NOMO-1 treated with dmso at 0.1 percent for 144 hours (cell line): Measurements from ENCODE around the gene CAMK4.
"Not testable (repeated sequence)": the region's sequence is repeated elsewhere in the genome, so short reads cannot be mapped to it uniquely, and the experiment has no call there.

Experiments
- DNase-seq: peaks from one replicate; lab custom pipeline; 2025; ENCODE audit not compliant: unreplicated experiment; lab: John Stamatoyannopoulos, UW

Gene CAMK4

DNA sequence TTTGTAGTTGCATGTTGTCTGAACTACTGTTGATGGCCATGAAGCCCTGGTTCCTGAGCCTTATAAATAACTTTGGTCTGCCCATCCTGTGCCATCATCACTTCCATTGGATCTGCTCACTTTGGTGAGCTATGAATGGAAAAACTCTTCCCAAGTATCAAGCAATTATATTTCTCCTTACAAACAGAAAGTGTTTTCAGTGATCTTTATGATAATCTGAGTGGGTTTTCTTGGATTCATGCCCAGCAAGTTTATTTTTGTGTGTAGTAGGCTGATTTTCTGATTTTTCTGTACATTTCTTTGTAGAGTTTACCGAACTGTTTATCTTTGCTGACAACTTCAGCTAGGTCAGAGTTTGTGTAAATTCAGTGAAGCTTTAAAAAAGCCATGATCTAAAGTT is 31.0 kb downstream of the CAMK4 start:
- DNase-seq = no peak

DNA sequence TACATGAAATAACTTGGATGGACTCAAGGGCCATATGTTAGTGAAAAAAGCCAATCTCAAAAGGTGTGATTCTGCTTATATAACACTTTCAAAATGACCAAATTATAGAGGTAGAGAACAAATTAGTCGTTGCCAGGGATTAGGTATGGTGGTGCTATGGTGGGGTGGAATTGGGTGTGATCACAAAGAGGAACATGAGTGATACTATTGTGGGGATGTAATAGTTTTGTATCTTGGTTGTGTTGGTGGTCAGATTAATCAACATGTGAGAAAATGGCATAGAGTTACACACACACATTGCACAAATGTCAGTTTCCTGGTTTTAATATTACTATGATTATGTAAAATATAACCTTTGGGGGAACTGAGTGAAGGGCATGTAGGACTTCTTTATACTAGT is 31.9 kb downstream of the CAMK4 start:
- no peak for DNase-seq

DNA sequence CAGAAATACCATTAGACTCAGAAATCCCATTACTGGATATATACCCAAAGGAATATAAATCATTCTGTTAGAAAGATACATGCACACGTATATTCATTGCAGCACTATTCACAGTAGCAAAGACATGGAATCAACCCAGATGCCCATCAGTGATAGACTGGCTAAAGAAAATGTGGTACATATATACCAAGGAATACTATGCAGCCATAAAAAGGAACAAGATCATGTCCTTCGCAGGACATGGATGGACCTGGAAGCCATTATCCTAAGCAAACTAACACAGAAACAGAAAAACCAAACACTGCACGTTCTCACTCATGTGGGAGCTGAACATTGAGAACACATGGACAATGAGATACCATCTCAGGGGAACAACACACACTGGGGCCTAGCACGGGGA is 33.4 kb downstream of the CAMK4 start:
- DNase-seq = not testable (repeated sequence)

GRCh38 chr5:111259636-111260035 is 35.5 kb downstream of the CAMK4 start:
- DNase-seq = no peak

DNA sequence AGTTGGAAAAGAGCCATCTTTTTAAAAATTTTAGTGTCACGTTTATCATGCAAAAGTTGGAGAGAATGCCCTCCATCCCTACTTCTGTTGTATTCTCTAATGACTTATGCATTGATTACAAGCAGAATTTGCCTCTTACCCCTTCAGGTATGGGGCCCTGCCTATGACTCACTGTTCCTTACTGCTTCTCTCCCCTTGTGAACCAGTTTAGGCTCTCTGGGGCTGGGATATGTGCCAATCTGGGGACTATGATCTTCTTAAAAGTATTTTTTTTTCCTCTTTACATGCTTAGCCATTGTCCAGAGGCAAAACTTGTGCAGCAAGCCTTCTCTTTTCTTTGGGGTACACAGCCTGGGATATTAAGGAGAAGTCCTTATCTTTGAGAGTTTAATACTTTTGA is 37.4 kb downstream of the CAMK4 start:
- no peak for DNase-seq

- DNase-seq = no peak
Measured at GRCh38 chr5:111262153-111262552, 38.0 kb downstream of the CAMK4 start.

- no peak for DNase-seq
Measured at GRCh38 chr5:111262815-111263214, 38.6 kb downstream of the CAMK4 start.

DNA sequence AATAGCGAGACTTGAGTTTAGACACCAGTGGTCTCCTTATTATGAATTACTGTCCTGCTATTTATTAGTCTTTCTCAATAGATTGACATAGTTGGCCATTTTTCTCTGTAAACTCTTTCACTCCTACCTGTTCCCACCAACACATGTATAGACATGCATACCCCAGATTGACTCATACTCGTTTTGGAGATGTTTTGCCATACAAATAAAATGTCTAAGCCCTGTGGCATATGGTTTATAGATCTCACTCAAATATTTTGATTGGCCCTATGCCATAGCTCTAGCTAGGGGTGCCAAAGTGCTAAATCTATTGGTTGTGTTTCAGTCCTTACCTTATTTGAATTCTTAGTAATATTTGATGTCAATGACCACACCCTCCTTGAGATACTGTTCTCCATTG is 42.3 kb downstream of the CAMK4 start:
- DNase-seq = no peak

GRCh38 chr5:111268300-111268699 is 44.1 kb downstream of the CAMK4 start:
- DNase-seq = no peak

DNA sequence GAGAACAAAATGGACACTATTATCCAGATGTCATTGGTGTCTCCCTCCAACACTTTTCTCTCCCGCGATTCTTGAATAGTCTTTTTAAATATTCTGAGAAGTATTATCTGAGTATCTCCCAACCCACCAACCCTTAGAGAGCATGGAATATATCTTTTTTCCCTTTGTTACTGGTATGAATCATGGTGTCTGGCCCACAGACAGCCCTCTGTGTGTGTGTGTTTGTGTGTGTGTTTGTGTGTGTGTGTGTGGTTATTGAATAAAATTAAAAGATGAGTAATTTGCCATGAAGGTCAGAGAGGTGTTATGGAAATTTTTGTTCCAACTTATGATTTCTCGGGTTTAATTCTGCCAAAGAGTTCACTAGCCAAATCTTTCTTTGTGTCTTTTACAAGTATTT is 47.7 kb downstream of the CAMK4 start:
- DNase-seq = no peak

GRCh38 chr5:111277061-111277460 is 52.9 kb downstream of the CAMK4 start:
- no peak for DNase-seq

DNA sequence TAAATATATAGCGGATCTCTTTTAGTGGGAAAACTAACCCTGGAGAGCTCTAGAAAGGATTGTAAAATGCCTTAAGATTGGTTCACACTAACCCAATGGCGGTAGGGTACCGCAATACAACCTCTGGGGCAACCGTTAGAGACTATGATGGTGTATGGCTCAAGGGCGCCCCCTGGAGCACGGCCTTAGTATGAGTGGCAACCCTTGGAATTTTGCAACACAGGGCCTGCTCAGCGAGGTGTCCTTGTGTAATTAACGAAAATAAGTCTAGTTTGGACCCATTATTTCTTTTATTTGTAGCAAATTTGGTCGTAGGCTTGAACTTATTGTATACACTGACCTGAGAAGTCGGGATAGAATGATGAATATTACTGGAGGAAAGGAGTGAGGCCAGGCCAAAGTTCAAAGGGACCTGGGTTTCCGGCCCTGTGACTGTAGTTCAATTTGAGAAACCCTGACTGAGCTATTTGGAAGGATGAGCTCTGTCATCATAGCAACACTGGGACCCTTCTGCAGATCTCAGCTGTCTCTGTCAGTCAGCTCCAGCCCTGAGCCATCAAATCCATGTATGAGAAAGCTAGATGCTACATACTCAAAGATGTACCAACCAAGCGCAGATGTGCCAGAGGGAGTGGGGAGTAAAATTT is 54.8 kb downstream of the CAMK4 start:
- no peak for DNase-seq

GRCh38 chr5:111280282-111280951 is 56.2 kb downstream of the CAMK4 start:
- no peak for DNase-seq

GRCh38 chr5:111282798-111283197 is 58.6 kb downstream of the CAMK4 start:
- DNase-seq = no peak

GRCh38 chr5:111284825-111285224 is 60.6 kb downstream of the CAMK4 start:
- DNase-seq = no peak

DNA sequence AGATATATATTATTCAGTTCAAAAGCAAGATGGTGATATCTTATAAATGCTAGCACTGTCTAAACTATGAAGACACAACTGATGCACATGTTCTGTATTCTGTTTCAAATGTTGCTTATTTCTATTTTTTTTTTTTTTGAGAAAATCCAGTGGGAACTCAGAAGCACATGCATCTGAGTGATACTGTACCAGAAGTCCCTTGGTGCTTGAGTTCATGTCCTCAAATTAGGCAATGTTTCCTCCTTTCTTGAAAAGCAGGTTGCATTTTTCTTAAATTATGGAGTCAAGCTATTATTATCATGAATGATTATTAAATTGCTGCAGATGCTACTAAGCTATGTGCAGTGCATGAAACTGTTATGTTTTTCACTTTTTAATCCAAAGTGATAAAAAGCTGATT is 70.4 kb downstream of the CAMK4 start:
- DNase-seq = no peak

GRCh38 chr5:111295649-111296048 is 71.5 kb downstream of the CAMK4 start:
- no peak for DNase-seq

GRCh38 chr5:111296570-111296969 is 72.4 kb downstream of the CAMK4 start:
- no peak for DNase-seq

DNA sequence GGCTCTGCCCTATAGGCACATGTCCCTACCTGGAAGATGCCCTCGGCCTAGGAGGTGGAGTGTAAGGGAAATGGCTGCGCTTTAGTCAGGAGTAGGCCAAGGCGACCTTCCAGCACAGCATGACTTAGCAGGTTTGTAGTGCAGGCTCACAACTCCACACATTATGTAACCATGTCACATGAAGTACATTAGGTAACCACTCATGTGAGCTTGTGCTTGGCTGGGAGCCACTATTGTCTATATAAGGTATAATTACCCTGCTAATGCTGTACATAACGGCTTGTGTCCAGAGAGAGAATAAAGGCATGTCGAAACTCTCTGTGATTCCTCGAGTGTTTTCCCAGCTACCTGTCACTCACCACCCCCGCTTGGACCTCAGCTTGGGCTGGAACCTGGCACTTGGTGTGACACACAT is 74.9 kb downstream of the CAMK4 start:
- no peak for DNase-seq

GRCh38 chr5:111299831-111300432 is 75.7 kb downstream of the CAMK4 start:
- no peak for DNase-seq

DNA sequence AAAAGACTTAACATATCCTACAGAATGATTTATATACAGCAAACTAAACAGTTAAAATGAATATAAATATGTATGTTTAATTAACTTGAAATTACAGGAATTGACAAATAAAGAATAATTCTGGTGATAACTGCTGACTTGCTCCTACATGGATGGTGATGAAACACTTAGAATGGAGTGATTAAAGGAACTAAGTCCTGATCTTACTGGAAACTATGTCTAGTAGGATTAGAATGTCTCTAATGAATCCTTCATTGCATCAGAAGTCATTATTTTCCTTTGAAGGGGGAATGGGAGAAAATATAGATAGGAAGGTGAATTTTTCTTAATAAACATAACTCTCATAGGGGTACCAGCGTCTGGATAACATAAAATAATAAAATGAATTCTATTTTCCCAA is 77.1 kb downstream of the CAMK4 start:
- no peak for DNase-seq

DNA sequence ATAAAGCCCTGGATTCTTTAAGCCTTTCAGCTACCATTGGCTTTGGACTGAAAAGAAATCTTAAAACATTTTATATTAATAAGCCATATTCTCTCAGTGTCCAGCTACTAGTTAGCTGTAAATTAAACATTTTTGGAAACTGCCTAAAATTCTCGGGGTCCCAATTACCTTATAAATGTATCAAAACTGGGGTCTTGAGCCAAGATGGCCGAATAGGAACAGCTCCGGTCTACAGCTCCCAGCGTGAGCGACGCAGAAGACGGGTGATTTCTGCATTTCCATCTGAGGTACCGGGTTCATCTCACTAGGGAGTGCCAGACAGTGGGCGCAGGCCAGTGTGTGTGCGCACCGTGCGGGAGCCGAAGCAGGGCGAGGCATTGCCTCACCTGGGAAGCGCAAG is 77.9 kb downstream of the CAMK4 start:
- DNase-seq = not testable (repeated sequence)

DNA sequence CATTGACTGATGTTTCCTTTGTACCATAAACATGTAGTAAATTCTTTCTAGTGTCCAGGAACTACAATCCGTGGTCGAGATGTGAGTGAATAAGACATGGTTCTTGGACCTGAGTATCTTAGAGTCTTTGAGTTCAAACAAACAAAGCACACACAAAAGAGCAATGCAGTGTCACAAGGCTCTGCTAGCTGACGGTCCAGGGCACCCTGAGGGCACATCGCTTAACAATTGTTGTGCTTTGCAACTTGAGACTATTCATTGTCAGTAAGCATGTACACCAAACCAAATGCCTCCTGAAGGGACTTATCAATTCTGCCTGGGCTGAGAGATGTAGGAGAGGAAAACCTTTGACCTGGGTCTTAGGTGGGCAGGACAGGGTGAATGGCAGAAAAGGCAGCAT is 84.8 kb downstream of the CAMK4 start:
- no peak for DNase-seq
